Muscle of leg (tissue), 11 donors: ENCODE results near the gene KLF3. TPM values are rescaled to one million over a fixed set of nuclear protein-coding genes. Genes with fewer than 3 reads are reported as not detected.
A peak's percentile ranks its signal among the peaks of the same experiment; 100 is the strongest.

Experiments used
- DNase-seq: peaks from one replicate; pipeline ENCODE4 v3.0.0; 2013
- H3K27ac ChIP-seq: one replicate; pipeline ENCODE4 v1.5.1; 2013; ENCODE audit warnings: mild to moderate bottlenecking, low read length, control low read depth
- H3K27me3 ChIP-seq: one replicate; pipeline ENCODE4 v1.6.1; 2013; ENCODE audit warnings: low read length; ENCODE audit not compliant: control insufficient read depth, insufficient read depth
- H3K36me3 ChIP-seq: one replicate; pipeline ENCODE4 v1.6.1; 2013; ENCODE audit warnings: low read length; ENCODE audit not compliant: control insufficient read depth, insufficient read depth
- H3K4me1 ChIP-seq: one replicate; pipeline ENCODE4 v1.6.1; 2013; ENCODE audit warnings: low read length; ENCODE audit not compliant: control insufficient read depth, insufficient read depth
- H3K4me3 ChIP-seq: one replicate; pipeline ENCODE4 v1.5.1; 2013; ENCODE audit warnings: low read length, control low read depth
- H3K9me3 ChIP-seq: replicated peaks from 2 replicates; pipeline ENCODE4 v1.6.1; 2013; ENCODE audit warnings: low read depth, low read length; ENCODE audit not compliant: control insufficient read depth
- WGBS: methylation state at CpG from one replicate; pipeline ENCODE4 v1.1.5; 2013; ENCODE audit warnings: missing lambda C conversion rate; ENCODE audit not compliant: insufficient coverage; 5-methylcytosine and 5-hydroxymethylcytosine counted together
- polyA plus RNA-seq, 8 donors: library from polyadenylated mRNA; unstranded; fragments of 120-200 nt; gene quantifications; one replicate each; pipeline versions ENCODE4 v1.2.1 to v1.2.3, GENCODE V29; 2013; ENCODE audit warnings: inconsistent platforms in 1 of 8, low replicate concordance in 1 of 8; ENCODE audit not compliant: insufficient read length in 8 of 8, insufficient read depth in 1 of 8
- total RNA-seq: library from RNA; stranded (reverse); fragments of 120-200 nt; gene quantifications from one replicate; pipeline ENCODE4 v1.2.4, GENCODE V29; 2013

The KLF3 gene
- total and polyA plus RNA-seq, 9 donors: 18.5 to 43.2 (median 32.4) TPM

DNA sequence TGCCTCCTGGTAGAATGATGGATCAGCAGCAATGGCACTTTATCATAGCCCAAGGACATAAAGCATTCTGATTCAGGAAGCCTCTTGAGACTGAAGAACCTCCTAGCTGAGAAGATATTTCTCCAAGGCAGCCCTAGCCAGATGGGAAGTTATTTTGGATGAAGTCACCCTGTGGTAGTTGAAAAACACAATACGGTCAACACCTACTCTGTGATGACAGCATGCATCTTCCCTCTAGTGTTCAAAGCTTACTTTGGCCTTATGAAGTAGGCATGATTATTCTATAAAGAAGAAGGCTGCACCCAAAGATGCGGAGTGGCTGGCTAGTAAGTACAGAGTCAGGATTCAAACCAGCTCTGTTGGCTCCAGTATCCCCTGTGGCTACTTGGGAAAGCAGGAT lies 70.9 kb downstream of the KLF3 start:
- H3K27ac ChIP-seq: no peak overlapping the region
- no peak overlapping the region for H3K4me3 ChIP-seq
- no peaks in the 10 kb centered on the region for H3K36me3 ChIP-seq
- no peaks in the 10 kb centered on the region for H3K9me3 ChIP-seq
- no peak for DNase-seq
- WGBS: 100% methylated on average over 1 of the region's 2 CpGs
- no peaks in the 10 kb centered on the region for H3K27me3 ChIP-seq
- H3K4me1 ChIP-seq: peaks cover 8% of the 10 kb centered on the region

DNA sequence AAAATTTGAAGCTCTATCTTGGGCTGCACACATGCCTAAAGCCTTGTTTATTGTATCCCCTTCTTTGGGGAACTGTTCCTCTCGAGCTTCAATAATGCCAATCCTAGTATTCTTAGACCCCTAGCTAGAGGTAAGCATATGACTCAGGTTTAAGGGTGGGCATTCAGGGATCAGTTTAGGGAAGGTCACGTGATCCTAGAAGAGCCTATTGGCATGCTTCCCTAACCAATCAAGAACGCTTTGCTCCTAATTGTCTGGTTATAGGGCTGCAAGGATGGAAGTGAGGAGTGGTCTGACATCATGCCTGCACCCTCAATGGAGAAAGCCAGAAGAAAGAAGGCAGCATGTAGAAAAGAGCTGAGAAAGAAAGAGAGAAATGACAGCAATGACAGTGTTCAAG lies 71.9 kb downstream of the KLF3 start:
- 90% methylated on average over 2 of the region's 3 CpGs for WGBS
- Histone ChIP-seq H3K27me3 (no peaks in the 10 kb centered on the region), H3K27ac (no peak overlapping the region), H3K36me3 (no peaks in the 10 kb centered on the region), H3K4me1 (peaks cover 5% of the 10 kb centered on the region), H3K9me3 (no peaks in the 10 kb centered on the region), H3K4me3 (no peak overlapping the region)
- DNase-seq: no peak

DNA sequence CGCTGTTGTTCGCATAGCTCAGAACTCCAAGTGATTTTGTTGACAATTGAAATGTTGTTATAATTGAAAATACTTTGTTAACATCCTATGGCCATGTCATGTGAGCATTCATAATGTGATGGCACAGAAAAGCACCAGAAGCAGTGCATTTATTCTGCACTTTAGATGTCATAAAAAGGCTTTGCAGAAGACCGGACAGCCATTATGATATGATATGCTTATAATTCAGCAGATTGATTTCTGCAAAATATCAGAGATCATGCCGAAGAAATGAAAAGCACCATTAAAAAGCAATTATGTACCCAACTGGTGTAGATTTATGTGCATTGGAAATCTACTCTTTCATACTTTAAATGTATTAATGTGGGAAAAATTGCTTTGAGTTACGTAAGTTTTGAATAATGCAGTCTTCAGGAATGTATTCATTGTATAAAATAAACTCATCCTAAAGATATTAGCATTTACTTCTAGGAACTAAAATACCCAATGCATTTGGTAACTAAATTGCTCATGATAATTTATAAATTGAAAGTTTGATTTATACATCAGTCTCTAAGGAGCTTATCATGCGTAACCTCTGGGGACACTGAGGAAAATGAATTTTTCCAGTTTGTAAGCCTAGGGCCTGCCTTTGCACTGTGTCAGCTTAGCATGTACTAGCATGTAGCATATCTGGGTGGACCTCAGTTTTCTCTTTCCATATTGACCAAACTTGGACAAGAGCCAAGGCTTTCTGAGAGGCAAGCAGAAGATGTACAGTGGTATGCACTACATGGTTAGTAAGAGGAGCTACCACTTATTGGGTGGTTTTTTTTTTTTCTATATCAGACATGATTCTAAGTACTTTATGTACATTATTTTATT lies 75.2 kb downstream of the KLF3 start:
- Histone ChIP-seq H3K36me3 (no peaks in the 10 kb centered on the region), H3K9me3 (no peaks in the 10 kb centered on the region), H3K4me1 (no peaks in the 10 kb centered on the region), H3K27me3 (no peaks in the 10 kb centered on the region), H3K4me3 (no peak overlapping the region), H3K27ac (no peak overlapping the region)
- peak; percentile 31 for DNase-seq
- WGBS: no CpG with 5 or more reads among the region's 6 CpGs

DNA sequence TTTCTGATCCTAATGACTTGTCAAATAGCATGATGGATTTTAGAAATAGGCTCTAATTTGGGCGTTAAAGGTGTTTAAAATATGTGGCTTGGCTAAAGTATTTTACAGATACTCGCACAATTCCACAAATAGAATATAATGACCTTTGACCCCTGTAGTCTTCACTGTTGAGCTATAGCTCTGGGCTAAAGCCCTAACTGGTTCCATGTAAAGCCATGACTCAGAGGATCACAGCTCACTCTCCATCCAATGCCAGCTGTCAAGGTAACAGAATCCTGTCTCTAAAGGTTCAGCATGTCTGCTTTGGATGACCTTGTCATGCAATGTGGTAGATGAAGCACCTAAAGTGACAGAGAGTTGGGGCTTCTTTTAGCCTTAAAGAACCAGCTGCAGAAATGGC lies 76.3 kb downstream of the KLF3 start:
- Histone ChIP-seq H3K27me3 (no peaks in the 10 kb centered on the region), H3K36me3 (no peaks in the 10 kb centered on the region), H3K4me3 (no peak overlapping the region), H3K4me1 (no peaks in the 10 kb centered on the region), H3K9me3 (no peaks in the 10 kb centered on the region), H3K27ac (no peak overlapping the region)
- WGBS: no CpG with 5 or more reads among the region's 2 CpGs
- DNase-seq: no peak

DNA sequence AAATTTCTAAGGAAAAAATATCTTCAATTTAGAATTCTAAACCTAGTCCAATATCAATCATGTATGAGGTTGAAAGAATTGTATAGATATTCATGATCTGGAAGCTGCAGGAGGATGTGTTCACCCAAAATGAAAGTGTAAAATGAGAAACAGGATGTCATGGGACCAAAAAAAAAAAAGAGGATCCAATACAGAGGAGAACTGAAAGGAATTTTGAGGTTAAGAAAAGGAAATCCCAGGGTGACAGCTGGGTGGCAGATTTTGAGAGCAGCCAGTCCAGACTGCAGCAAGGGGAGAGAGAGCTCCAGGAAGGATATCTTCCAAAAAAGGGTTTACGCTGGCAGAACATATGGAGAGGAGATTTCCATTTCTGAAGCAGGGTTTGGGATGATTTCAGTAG lies 79.9 kb downstream of the KLF3 start:
- DNase-seq: peak; percentile 66
- Histone ChIP-seq H3K4me1 (no peaks in the 10 kb centered on the region), H3K4me3 (no peak overlapping the region), H3K27me3 (no peaks in the 10 kb centered on the region), H3K27ac (no peak overlapping the region), H3K9me3 (peaks cover 6% of the 10 kb centered on the region), H3K36me3 (no peaks in the 10 kb centered on the region)
- WGBS: no CpG with 5 or more reads among the region's 1 CpG

DNA sequence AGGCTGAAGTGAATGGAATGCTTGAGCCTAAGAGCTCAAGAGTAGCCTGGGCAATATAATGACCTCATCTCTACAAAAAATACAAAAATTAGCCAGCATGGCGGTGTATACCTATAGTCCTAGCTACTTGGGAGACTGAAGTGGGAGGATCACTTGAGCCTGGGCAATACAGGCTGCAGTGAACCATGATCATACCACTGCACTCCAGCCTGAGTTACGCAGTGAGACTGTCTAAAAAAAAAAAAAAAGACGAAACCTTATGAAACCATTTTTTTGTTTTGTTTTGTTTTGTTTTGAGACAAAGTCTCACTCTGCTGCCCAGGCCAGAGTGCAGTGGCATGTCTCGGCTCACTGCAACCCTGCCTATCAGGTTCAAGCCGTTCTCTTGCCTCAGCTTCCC lies 81.9 kb downstream of the KLF3 start:
- Histone ChIP-seq H3K9me3 (peaks cover 6% of the 10 kb centered on the region), H3K27ac (no peak overlapping the region), H3K27me3 (no peaks in the 10 kb centered on the region), H3K4me3 (no peak overlapping the region), H3K4me1 (peaks cover 3% of the 10 kb centered on the region), H3K36me3 (no peaks in the 10 kb centered on the region)
- DNase-seq: no peak
- 100% methylated on average over 1 of the region's 5 CpGs for WGBS

DNA sequence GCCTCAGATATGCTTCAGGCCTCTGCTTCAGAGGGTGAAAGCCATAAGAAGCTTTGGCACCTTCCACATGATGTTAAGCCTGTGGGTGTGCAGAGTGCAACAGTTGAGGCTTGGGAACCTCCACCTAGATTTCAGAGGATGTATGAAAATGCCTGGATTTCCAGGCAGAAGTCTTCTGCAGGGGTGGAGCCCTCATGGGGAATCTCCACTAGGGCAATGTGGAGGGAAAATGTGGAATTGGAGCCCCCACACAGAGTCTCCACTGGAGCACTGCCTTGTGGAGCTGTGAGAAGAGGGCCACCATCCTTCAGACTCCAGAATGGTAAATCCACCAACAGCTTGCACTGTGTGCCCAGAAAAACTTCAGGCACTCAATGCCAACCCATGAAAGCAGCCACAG lies 83.6 kb downstream of the KLF3 start:
- DNase-seq: no peak
- H3K27me3 ChIP-seq: no peaks in the 10 kb centered on the region
- peaks cover 18% of the 10 kb centered on the region for H3K4me1 ChIP-seq
- H3K27ac ChIP-seq: no peak overlapping the region
- H3K36me3 ChIP-seq: no peaks in the 10 kb centered on the region
- no peak overlapping the region for H3K4me3 ChIP-seq
- peaks cover 6% of the 10 kb centered on the region for H3K9me3 ChIP-seq

DNA sequence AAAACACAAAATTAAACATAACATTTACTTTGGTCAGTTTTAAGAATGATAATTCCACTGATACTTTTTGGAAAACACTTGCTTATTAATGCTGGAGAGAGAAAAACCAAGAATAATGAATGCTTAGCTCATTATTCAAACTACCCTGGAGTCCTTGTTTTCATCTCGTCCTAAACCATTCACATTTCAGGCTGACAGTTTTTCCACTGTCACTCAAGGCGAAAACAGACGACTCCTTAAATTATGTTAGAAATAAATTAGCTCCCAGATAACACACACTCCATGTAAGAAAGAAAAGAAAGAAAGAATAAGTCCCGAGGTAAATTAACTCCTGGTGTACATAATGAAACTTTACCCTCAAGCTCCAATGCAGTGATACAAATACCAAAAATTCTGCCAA lies 85.3 kb downstream of the KLF3 start:
- peaks cover 6% of the 10 kb centered on the region for H3K9me3 ChIP-seq

More for the DNA sequence above, 85.3 kb downstream of the KLF3 start:
- Histone ChIP-seq H3K36me3 (no peaks in the 10 kb centered on the region), H3K4me3 (no peak overlapping the region), H3K27me3 (no peaks in the 10 kb centered on the region), H3K4me1 (peaks cover 26% of the 10 kb centered on the region), H3K27ac (no peak overlapping the region)
- WGBS: no CpG with 5 or more reads among the region's 4 CpGs
- no peak for DNase-seq

Other genes with a start within 250 kb of the KLF3 start
- gene TLR10, start 118.8 kb downstream of the KLF3 start, total RNA-seq: 0.27 TPM
- under 1 TPM; 0.18 to 0.74 (median 0.39) TPM for gene TLR10, start 118.8 kb downstream of the KLF3 start, polyA plus RNA-seq
- gene TLR1, start 140.6 kb downstream of the KLF3 start, total RNA-seq: 4.7 TPM
- 1 to 10 TPM; 2.3 to 3.5 (median 2.8) TPM for gene TLR1, start 140.6 kb downstream of the KLF3 start, polyA plus RNA-seq
- gene TLR6, start 192.6 kb downstream of the KLF3 start, total RNA-seq: 2.0 TPM
- 1 to 10 TPM in 4 of 8 donors, under 1 TPM in 4; 0.79 to 1.5 (median 0.95) TPM for gene TLR6, start 192.6 kb downstream of the KLF3 start, polyA plus RNA-seq
- gene FAM114A1, start 203.6 kb downstream of the KLF3 start, total RNA-seq: 77.9 TPM
- 10 to 100 TPM; 44.9 to 73.1 (median 52.8) TPM for gene FAM114A1, start 203.6 kb downstream of the KLF3 start, polyA plus RNA-seq